Stimulated activated CD4-positive, alpha-beta T cell treated with anti-CD3 and anti-CD28 coated beads, Interleukin-4, amount 100 ng/mL, for 1 hour (primary cell): ENCODE results near the gene PIAS2.

Source experiments
- DNase-seq: peaks from one replicate; pipeline ENCODE4 v3.0.0-alpha.2; 2020

The PIAS2 gene

DNA sequence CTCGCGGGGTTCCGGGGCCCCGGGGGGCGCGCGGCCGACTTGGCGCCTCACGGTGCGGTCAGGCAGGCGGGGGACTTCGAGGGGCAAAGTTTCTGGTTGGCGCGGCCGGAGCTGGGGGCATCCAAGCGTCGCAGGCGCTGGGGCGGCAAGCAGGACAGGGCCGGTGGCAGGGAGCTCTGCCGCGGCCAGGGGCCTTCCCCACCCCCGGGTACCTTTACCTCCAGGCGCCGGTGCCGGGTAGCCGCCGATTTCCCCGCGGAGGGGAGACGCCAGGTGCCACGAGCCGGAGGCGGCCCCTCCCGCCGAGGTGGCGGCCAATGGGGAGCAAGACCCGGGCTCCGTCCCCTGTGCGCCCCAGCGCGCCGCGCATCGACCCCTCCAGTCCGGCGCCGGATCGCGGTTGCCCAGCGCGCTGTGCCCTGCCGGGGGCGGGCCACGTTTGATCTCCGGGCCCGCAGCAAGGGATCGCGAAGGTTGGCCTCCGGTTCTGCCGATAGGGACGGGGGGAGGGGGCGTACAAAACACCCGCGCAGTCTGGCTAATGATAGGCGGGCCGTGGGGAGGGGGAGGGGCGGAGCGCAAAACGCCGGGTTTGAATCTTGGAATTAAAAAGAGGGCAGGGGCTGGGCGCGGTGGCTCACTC, 160.6 kb downstream of the PIAS2 start, which contains the start of gene ST8SIA5:
Gene ST8SIA5, minus strand, starts transcription at position 495 of the 643 bp plus-strand sequence. CDS start 545 bp downstream, outside the sequence.
- DNase-seq: no peak

DNA sequence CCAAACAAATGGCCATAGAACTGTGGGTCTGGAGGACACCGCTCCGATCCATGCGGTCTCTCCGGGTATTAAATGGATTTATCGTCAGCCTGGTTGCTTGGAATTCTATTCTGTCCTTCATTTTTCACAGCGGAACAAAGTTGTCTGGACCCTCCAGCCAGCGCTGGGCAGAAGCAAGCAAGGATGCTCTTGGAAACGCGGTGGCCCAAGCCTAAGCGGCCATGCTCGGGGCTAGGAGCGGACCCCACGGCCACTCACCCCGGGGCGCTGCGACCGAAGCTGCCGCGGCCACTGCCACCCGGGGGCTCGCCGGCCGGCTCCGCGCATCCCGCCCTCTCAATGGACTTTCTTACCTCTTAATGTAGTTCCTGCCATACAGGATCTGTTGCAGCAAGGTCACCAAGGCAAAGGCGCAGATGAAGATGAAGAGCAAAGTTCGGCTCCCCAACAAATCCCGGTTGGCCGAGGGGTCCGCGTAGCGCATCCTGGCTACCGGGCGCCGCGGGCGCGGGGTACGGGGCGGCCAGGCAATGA, 161.2 kb downstream of the PIAS2 start:
- no peak for DNase-seq

DNA sequence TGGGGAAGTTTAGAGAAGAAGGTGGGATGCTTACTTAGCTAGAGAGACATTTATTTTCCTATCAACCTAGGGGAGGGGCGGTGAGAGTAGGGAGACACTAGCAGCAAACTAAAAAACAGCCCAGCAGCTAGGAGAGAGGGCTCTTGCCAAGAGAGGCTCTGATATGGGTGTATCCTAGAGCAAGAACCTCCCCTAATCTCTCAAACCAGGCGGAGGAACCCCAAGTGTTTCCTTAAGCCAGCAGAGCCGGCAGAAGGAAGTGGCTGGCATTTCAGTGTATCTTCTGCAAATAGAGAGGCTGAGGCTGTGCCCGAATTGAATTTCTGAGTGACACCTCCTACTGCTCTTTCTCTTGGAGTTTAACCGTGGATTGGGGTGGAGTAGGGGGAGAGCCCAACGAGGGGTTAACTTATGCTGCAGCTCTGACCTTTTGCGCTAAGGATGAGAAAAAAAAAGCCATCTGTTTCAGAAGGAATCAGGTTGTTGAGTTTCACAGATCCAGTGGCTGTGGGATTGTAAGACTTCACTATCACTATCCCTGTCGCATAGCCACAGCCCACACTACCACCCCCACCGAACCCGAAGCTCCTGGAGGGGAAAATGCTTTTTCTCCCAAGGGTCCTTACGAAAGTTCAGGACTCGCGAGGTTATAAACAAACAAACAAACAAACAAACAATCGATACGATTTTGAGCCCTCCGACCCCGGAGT, 161.8 kb downstream of the PIAS2 start:
- no peak for DNase-seq

DNA sequence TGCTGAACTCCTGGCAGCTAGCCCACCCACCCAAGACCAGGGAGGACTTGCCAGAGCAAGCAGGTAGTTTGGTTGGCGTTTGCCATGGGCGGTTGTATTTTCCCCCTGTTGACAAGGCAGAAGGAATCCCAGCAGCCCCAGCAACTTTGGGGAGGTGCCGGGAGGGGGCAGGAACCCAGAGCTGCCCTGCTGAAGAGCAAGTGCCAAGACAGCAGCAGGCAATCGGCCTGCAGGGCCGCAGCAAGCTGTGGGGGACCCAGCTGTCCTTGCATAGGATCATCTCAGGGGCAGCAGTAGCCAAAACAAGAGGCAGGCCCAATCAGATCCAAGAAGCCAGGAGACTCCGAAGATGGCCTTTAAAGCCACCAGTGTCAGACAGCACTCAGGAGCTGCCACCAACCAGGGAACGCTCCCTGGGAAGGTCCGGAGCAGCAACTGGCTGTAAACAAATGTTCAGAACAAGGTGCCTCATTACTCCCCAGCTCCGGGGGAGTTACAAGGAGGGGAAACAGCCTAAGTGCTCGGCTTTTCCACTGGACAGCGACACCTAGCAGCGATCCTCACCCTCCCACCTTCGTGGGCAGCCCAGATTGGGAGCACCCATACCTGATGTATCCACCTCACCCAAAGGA, 162.5 kb downstream of the PIAS2 start:
- DNase-seq: no peak

DNA sequence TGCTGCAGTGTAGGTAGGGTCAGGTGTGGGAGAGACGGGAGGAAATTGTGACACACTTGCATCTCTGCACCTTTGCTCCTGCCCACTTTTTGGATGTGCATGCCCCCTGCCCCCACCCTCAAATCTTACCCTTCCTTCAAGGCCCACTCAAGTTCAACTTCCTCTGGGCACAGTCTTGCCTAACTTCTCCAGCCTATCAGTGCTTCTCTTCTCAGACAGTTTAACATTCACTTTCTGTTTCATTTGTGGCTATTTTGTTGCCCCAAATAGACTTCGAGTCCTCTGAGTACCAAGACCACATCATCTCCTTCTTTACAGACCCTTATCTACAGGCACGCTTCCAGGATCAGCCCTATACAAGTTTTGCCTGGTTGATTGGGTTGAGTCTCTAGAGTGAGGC, 163.1 kb downstream of the PIAS2 start:
- no peak for DNase-seq
